Measurements from ENCODE around the gene FOXO3.

- TF ChIP-seq CTCF (IDR thresholded peaks at IDR 0.05) (no peak), EZH2 (IDR thresholded peaks at IDR 0.05) (no peak)
These were observed 129.8 kb downstream of the FOXO3 start for GRCh38 chr6:108690326-108691049.

Data from neural progenitor cell (in vitro differentiated cells).